HG02852 (cell line): ENCODE data around the gene TAMALIN.

ENCODE experiments used
- ATAC-seq: cut with Tn5 transposase; IDR thresholded peaks from one replicate; pipeline ENCODE4 v1.9.1; 2021; ENCODE audit warnings: mild to moderate bottlenecking, moderate library complexity; ENCODE audit not compliant: unreplicated experiment

TAMALIN gene

DNA sequence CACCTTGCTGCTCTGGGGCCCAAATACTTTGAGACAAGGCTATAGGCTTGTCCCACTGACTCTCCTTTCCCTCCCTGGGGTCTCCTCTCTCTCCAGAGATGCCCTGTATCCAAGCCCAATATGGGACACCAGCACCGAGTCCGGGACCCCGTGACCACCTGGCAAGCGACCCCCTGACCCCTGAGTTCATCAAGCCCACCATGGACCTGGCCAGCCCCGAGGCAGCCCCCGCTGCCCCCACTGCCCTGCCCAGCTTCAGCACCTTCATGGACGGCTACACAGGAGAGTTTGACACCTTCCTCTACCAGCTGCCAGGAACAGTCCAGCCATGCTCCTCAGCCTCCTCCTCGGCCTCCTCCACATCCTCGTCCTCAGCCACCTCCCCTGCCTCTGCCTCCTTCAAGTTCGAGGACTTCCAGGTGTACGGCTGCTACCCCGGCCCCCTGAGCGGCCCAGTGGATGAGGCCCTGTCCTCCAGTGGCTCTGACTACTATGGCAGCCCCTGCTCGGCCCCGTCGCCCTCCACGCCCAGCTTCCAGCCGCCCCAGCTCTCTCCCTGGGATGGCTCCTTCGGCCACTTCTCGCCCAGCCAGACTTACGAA lies 47.6 kb downstream of the TAMALIN start:
- ATAC-seq, result no peak

DNA sequence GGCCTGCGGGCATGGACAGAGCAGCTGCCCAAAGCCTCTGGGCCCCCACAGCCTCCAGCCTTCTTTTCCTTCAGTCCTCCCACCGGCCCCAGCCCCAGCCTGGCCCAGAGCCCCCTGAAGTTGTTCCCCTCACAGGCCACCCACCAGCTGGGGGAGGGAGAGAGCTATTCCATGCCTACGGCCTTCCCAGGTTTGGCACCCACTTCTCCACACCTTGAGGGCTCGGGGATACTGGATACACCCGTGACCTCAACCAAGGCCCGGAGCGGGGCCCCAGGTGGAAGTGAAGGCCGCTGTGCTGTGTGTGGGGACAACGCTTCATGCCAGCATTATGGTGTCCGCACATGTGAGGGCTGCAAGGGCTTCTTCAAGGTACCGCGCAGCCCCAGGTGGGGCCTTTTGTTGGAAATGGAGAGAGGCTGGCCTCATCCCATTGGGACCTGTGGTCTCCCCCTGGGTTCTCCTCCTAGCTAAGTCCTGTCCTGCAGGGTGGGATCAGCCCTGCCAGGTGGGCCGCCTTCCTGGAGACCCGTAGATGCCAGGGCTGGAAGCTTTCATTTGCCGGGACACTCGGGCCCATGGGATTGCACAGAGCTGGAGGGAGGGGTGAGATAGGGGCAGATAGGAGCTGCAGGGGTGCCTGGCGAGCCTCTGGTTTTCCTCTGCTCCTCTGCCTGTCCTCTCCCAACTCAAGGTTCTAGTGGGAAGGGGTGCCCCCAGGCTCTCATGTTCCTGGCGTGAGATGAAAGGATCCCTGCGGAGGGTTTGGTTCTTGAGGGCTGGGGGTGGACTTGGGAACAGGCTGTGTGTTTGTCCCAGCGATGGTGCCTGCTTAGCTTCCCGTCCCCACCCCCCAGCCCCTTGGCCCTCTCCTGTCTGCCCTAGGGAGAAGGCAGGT lies 48.3 kb downstream of the TAMALIN start:
- no peak for ATAC-seq

DNA sequence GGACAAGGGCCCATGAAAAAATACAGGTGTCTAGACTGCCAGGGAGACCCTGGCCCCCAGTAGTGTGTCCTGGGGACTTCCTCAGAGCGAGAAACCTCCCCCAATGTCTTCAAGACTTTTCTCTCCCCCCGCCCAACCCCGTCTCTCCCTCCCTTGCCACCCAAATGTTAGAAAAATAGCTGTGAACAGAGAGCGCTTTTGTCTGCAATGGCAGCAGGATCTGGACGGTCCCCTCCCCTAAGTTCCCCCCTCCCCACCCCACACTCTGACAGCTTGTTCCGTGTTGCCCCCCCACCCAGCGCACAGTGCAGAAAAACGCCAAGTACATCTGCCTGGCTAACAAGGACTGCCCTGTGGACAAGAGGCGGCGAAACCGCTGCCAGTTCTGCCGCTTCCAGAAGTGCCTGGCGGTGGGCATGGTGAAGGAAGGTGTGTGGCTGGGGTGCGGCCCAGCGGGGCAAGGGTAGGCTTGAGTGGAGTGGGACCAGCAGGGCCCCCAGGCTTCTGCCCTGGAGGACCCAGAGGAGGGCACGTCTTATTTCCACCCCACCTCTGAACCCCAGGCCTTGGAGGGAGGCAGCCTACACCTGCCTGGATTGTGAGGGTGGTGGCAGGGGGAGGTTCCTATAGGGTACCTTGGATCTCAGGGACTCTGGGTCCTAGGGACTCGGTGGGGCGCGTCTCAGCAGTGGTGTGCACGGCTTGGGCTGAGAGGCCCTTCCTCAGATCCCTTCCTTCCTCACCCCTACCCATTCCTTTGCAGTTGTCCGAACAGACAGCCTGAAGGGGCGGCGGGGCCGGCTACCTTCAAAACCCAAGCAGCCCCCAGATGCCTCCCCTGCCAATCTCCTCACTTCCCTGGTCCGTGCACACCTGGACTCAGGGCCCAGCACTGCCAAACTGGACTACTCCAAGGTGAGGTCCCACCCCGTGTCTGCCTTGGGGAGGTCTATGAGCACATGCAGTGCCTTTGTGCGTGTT lies 49.3 kb downstream of the TAMALIN start:
- ATAC-seq, result no peak

DNA sequence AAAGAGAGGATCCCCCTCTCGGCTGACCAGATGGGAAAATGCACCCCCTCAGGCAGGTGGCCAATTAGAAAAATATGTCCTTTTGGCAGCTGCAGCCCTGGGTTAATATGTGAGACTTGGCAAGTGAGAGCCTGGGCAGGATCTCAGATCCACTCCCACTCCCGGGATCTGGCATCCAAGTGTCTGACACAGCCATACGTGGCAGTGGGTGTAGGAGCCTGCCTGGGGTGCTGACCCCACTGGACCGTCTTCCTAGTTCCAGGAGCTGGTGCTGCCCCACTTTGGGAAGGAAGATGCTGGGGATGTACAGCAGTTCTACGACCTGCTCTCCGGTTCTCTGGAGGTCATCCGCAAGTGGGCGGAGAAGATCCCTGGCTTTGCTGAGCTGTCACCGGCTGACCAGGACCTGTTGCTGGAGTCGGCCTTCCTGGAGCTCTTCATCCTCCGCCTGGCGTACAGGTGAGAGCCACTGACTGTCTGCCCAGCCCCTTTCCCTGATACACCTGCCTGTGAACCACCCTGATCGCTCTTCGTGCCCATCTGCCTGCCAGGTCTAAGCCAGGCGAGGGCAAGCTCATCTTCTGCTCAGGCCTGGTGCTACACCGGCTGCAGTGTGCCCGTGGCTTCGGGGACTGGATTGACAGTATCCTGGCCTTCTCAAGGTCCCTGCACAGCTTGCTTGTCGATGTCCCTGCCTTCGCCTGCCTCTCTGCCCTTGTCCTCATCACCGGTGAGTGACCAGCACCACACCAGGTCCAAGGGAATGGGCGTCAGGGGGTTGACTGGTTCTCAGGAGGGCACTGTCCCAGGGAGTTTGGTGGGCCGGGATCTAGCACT lies 50.3 kb downstream of the TAMALIN start:
- ATAC-seq, result no peak

DNA sequence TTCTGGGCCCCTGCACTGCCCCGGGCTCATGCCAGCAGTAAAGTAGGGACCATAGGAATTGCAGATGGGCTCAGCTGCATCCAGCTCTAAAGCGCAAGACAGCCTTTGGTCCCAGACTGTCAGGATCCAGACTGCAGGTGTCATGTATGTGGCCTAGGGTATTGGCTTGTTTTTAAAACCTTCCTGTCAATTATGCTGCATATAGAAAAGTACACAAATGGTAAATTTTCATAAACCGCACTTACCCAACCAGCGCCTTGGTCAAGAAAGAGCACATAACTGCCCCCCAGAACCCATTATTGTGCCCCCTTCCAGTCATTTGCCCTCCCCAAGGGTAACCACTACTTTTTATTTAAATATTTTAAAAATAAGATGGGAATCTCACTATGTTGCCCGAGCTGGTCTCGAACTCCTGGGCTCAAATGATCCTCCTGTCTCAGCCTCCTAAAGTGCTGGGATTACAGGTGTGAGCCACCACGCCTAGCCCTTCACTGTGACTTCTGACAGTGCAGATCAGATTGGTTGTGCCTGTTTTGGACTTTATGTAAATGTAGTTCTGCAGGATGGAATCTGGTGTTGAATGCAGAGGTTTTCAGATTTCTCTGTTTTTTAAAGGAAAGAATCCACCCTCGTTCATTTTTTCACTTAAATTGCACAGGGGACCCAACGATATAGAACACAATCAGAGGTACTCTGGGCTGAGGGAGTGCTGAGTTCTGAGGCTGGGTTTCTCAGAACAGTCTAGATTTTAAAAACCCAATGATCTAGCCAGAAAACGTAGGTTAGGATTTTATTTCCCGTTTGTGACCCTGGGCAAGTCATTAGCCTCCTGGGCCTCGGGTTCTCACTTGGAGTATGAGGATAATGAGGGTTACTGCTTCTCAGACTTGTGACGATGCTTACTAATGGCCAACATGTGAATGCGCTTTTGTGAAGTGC lies 51.2 kb downstream of the TAMALIN start:
- ATAC-seq, result no peak

DNA sequence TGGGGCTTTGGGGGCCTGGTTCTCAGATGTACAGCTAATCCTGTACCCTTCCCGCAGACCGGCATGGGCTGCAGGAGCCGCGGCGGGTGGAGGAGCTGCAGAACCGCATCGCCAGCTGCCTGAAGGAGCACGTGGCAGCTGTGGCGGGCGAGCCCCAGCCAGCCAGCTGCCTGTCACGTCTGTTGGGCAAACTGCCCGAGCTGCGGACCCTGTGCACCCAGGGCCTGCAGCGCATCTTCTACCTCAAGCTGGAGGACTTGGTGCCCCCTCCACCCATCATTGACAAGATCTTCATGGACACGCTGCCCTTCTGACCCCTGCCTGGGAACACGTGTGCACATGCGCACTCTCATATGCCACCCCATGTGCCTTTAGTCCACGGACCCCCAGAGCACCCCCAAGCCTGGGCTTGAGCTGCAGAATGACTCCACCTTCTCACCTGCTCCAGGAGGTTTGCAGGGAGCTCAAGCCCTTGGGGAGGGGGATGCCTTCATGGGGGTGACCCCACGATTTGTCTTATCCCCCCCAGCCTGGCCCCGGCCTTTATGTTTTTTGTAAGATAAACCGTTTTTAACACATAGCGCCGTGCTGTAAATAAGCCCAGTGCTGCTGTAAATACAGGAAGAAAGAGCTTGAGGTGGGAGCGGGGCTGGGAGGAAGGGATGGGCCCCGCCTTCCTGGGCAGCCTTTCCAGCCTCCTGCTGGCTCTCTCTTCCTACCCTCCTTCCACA lies 52.0 kb downstream of the TAMALIN start:
- ATAC-seq, result no peak

DNA sequence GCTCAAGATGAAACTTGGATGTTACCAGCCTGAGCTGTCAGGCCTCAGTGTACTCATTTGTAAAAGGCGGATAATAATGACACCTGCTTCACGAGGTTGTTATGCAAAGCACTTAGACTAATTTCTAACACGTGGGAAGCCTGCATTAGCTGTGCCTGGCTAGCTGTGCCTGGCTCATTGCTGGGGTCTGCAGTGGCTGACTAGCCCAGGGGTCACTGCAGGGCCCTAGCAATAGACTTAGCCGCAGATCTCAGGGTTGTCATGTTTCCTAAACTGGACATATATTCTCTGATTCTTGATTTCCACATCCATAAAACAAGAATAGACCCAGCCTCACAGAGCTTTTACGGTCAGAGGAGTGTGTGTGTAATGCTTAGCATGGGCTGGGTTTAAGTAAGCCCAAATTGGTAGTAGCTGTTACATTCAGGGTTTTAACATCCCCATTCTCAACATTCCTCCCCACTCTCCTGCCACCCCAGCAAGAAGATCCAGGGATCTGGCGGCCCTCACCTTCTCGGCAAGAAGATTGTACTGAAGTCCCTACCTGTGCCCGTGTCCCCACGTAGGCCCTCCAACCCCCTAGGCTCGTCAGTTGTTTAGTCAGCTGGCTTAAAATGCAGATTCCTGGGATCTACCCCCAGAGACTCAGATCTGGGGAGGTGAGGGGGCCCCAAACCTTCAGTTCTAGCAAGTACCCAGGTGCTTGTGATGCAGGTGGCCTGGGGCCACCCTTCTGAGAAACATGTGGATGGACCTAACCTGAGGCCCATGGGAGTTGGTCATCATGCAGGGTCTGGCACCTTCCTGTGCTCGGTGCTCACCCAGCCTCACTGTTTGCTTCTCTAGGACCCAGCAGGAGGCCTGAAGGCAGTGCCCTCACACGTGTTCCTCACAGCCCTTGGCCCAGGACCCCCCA lies 53.1 kb downstream of the TAMALIN start:
- ATAC-seq, result no peak

DNA sequence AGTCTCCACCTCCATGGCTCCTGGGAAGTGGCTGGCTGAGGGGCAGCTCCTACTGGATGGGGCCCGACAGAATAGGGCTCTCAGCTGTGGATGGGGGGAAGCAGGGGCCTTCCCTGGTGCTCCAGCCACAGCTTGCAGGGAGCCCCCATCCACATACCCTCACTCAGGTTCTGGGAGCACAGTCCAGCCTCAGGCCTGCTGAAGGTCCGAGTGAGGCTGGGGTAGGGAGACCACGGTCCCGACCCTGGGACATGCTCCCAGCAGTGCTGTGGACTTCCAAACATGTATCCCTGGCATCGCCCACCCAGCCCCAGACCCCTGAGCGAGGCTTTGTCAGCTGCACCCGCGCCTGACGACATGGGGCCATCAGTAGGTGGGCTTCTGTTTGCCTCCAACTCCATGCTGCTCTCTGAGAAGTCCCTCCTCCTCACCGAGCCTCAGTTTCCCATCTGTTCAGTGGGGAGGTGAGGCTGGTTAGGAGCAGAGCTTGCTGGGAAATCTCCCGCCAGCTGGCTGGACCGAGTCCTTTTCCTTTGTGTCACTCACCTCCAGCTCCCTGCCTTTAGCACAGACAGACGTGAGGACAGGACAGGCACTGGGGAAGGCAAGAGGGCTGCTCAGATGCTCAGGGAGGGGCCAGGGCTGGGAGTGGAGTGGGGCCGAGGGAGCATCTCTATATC lies 53.9 kb downstream of the TAMALIN start:
- ATAC-seq, result no peak

DNA sequence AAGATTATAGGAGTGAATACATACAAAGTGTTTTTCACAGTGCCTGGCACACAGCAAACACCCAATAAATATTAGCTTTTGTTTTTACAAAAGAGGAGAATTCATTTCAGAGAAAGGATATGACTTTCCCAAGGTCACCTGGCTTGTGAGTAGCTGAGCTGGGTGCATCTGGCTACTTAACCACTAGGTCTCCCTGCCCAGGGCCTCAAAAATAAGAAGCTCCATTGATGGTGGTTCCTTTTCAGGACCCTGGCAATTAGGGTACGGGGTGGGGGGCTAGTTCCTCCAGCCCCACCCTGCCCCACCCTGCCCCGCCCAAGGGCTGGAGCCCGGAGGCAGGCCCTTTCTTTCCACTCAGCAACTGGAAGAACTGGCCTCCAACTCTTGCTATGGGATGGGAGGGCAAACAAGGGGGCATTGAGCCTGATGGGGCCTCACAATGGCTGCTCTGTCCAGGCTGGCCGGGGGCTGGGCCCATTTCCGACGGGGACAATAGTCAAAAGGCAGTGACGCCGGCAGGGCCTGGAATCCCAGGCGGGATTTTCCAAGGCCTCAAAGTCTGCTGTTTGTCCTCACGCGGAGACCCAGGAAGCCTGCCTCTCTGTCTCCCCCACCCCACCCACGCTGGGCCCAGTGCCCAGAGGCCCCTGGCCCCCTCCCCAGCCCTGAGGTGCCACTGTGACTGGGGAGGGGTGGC lies 54.9 kb downstream of the TAMALIN start:
- ATAC-seq, result no peak

DNA sequence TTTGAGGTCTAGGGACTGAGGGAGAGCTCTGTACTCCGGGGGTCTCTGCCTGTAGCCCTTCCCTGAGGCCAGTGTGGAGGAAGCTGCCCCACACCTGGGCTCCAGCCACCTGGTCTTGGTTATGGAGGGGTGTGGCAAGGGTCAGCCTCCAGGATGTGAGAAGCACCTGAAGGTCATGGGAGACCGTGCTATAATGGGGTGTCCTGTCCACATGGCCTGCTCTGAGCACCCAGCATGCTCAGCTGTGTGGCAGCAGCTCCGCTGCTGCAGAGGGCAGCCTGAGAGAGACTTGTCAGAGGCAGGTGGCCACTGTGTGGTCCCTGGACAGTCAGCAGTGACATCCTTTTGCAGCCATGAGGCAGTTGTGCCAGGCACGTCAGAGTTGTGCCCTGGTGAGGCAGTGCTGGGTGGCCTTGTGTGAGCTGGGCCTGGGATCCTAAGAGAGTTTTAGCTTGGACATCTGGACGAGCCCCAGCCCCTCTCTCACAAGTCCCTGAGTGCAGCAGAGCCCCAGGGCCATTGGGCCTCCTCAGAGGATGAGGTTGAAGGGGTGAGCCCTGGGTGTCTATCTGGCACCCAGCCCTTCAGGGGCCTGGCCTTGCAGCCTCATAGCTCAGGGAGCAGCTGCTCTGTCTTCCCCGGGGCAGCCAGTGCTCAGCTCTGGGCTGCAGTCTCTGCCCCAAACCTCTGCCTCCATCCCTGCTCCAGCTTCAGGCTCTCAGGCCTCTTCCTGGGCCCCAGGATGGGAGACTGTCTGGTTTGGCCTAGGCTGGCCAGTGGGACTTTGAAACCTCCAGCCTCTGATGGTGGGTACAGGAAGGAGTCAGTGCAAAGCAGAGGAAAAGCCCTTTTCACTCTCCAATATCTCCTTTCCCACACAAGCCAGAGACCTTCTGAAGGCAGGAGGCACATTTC lies 55.7 kb downstream of the TAMALIN start:
- ATAC-seq, result no peak

DNA sequence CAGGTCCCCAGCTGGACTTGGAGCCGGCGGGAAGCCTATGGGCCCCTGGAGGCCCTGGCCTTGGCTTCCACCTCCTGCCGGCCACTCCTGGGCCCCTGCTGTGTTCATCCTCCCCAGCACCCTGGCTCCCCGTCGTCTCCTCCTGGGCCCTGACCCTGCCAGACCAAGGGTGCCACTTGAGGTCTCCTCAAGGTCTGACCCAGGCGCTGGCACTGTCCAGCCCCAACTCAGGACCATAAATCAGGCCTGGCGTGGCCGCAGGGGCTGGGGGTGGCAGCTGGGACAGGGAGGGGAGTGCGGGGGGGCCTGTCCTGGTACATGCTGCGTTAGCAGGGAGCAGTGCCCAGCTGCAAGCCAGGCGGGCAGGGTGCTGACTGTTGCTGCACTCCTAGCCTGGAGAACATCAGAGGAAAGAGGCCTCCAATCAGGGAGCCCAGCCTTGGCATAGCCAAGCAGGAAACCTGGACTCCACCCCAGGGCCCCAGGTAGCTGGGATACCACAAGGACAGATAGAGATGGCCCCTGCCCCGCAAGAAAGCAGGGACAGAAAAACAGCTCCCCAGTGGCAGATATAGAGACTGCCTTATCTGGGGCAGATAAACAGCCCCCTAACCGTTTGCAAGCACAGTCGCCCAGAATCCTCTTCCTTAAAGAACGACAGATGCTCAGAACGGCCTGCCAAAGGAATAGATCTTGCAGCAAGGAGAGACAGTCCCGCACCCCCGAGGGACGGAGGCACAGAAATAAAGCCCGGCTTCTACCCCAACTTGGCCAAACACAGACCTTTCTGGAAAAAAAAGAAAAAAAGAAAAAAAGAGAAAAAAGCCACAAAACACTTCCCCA lies 56.6 kb downstream of the TAMALIN start:
- no peak for ATAC-seq

DNA sequence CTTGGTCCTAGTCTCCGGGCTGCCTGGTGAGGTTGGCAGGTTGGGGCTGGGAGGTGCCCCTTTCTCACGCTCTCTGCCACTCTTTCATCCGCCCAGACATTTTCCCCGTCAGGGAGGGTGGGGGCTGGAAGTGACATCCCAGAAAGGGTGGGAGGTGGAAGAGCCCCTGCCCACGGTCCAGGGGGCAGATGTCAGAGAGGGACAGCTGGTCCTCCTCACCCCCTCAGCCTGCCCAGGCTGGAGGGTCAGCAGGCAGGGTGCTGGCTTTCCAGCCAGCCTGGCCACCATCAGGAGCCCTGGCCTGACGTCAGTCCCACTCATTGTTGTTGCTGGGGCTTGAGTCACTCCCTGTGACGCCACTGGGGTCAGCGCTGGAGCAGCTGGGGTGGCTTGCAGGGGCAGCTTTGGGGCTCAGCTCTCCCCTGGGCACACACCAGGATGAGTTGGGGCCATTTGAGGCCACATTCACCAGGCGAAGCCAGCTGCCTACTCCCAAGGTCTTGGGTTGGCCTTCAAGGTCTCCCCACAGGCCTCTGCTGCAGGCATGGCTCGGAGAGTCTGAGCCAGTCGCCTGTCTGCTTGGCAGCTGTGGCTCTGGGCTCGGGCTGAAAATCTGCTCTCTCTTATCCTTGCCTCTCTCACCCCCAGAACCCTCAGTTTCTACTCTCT lies 57.4 kb downstream of the TAMALIN start:
- ATAC-seq, result no peak
